GM12878 (cell line): ENCODE results near the gene NUP210L. TPM values are rescaled to one million over a fixed set of nuclear protein-coding genes. Genes with fewer than 3 reads are reported as not detected.

Source experiments
- ATF7 ChIP-seq: fragments of 450-650 bp; IDR thresholded peaks from 2 replicates; pipeline ENCODE4 v1.6.1; 2016; ENCODE audit warnings: low read depth, mild to moderate bottlenecking
- CBFB ChIP-seq: IDR thresholded peaks from 2 replicates; pipeline ENCODE4 v1.6.1; 2016; ENCODE audit warnings: antibody characterized with exemption, low read depth
- CHD1 ChIP-seq: IDR thresholded peaks from 2 replicates; pipeline ENCODE4 v1.6.1; 2012; ENCODE audit warnings: low read depth, low read length, improper control_type of control experiment
- CHD4 ChIP-seq: fragments of 200-600 bp; sonication (generic); IDR thresholded peaks from 2 replicates; pipeline ENCODE4 v1.6.1; 2016; ENCODE audit warnings: mild to moderate bottlenecking
- EGR1 ChIP-seq, 2 experiments: IDR thresholded peaks; 1 replicate in 1 of 2; 2 replicates in 1 of 2; pipeline ENCODE4 v1.6.1; 2011 to 2012; ENCODE audit warnings: low read depth in 2 of 2, low read length in 2 of 2, borderline replicate concordance in 1 of 2, mild to moderate bottlenecking in 1 of 2, moderate library complexity in 1 of 2
- FOXK2 ChIP-seq: fragments of 450-650 bp; IDR thresholded peaks from 2 replicates; pipeline ENCODE4 v1.6.1; 2017; ENCODE audit warnings: mild to moderate bottlenecking, moderate library complexity
- HCFC1 ChIP-seq: fragments of 150-350 bp; IDR thresholded peaks from 2 replicates; pipeline ENCODE4 v1.6.1; 2014; ENCODE audit warnings: low read length
- IRF4 ChIP-seq: IDR thresholded peaks from 2 replicates; pipeline ENCODE4 v1.6.1; 2011; ENCODE audit warnings: low read depth, low read length
- KLF5 ChIP-seq: fragments of 450-650 bp; IDR thresholded peaks from 2 replicates; pipeline ENCODE4 v1.6.1; 2014; ENCODE audit warnings: mild to moderate bottlenecking; ENCODE audit not compliant: partially characterized antibody
- LARP7 ChIP-seq: fragments of 450-650 bp; IDR thresholded peaks from 2 replicates; pipeline ENCODE4 v1.6.1; 2017; ENCODE audit warnings: mild to moderate bottlenecking
- MXI1 ChIP-seq: fragments of 150-350 bp; IDR thresholded peaks from 2 replicates; pipeline ENCODE4 v1.6.1; 2011; ENCODE audit warnings: low read depth, mild to moderate bottlenecking, inconsistent platforms, low read length, improper control_type of control experiment
- NBN ChIP-seq: fragments of 450-650 bp; IDR thresholded peaks from 2 replicates; pipeline ENCODE4 v1.6.1; 2016
- PAX8 ChIP-seq: fragments of 450-650 bp; IDR thresholded peaks from 2 replicates; pipeline ENCODE4 v1.6.1; 2017; ENCODE audit warnings: mild to moderate bottlenecking, moderate library complexity
- POLR2A ChIP-seq: IDR thresholded peaks from 2 replicates; pipeline ENCODE4 v1.6.1; 2011; ENCODE audit warnings: low read depth, mild to moderate bottlenecking, low read length
- SPI1 ChIP-seq: IDR thresholded peaks from 2 replicates; pipeline ENCODE4 v1.6.1; 2011; ENCODE audit warnings: low read depth, mild to moderate bottlenecking, low read length, moderate library complexity, borderline replicate concordance; ENCODE audit not compliant: insufficient read depth
- SREBF1 ChIP-seq: IDR thresholded peaks from 2 replicates; pipeline ENCODE4 v1.6.1; 2012; ENCODE audit warnings: mild to moderate bottlenecking, low read length
- SUZ12 ChIP-seq: fragments of 200-600 bp; sonication (generic); IDR thresholded peaks from one replicate; pipeline ENCODE4 v1.6.1; 2018; ENCODE audit warnings: antibody characterized with exemption, mild to moderate bottlenecking; ENCODE audit not compliant: unreplicated experiment
- TCF3 ChIP-seq: IDR thresholded peaks from 2 replicates; pipeline ENCODE4 v1.6.1; 2012; ENCODE audit warnings: low read depth, mild to moderate bottlenecking, low read length, borderline replicate concordance; ENCODE audit not compliant: insufficient read depth
- polyA plus RNA-seq, 11 experiments: library from polyadenylated mRNA; depleted of rRNA in 4 of 11; unstranded in 6 of 11; stranded (reverse) in 5 of 11; fragments of >200 nt; fragmentation: Nextera tagmentation in 4 of 11; fragmentation: Illumina TruSeq in 1 of 11; extraction: Ambion mirVana in 4 of 11; extraction: Trizol in 1 of 11; gene quantifications; 1 replicate in 1 of 11; 2 replicates in 10 of 11; pipeline versions ENCODE4 v1.2.1 to v1.2.3, GENCODE V29; 2011 to 2016; ENCODE audit warnings: inconsistent platforms in 2 of 11, missing spikeins in 2 of 11, low read depth in 1 of 11
- total RNA-seq, 4 experiments: library from RNA; depleted of rRNA in 3 of 4; stranded (reverse); fragments of >200 nt in 3 of 4; fragmentation: Illumina TruSeq in 1 of 4; extraction: Trizol in 1 of 4; gene quantifications; 2 replicates each; pipeline versions ENCODE4 v1.2.1 to v1.2.3, GENCODE V29; 2013 to 2021
- TF ChIP-seq, protein P1 (sequence below): fragments of 450-650 bp; conservative IDR thresholded peaks from 2 replicates; pipeline ENCODE4 v1.6.1; 2017; ENCODE audit warnings: mild to moderate bottlenecking, moderate library complexity
- TF ChIP-seq, protein P2 (sequence below): fragments of 450-650 bp; IDR thresholded peaks from 2 replicates; pipeline ENCODE4 v1.6.1; 2017; ENCODE audit warnings: low read depth, mild to moderate bottlenecking, moderate library complexity
- TF ChIP-seq, protein P3 (sequence below): fragments of 450-650 bp; IDR thresholded peaks from 2 replicates; pipeline ENCODE4 v1.6.1; 2018; ENCODE audit warnings: mild to moderate bottlenecking, low read depth, moderate library complexity; ENCODE audit not compliant: partially characterized antibody
- TF ChIP-seq, protein P4 (sequence below): IDR thresholded peaks from 2 replicates; pipeline ENCODE4 v1.6.1; 2012; ENCODE audit warnings: mild to moderate bottlenecking, low read depth, low read length

The NUP210L gene
- total and polyA plus RNA-seq, 10 of the 15 experiments (the other 5 are each of a cell fraction or from before 2014, with no cell fraction given): 0.04 to 0.08 (median 0.07) TPM; not detected in 7

DNA sequence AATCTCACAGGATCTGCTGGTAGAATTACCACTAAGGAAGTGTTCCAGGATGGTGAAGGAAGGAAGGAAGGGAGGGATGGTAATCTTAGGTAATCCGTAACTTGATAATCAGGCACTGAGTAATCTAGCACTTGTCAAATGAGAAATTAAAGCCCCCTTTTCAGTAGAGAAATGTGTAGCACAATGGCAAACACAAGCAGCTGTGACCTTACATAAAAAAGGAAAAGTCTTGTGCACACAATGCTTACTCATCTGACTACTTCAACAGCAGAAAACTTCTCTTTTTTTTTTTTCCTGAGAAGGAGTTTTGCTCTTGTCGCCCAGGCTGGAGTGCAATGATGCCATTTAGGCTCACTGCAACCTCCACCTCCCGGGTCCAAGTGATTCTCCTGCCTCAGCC is 6.1 kb downstream of the NUP210L start (continued):
- TF ChIP-seq, protein P1, sequence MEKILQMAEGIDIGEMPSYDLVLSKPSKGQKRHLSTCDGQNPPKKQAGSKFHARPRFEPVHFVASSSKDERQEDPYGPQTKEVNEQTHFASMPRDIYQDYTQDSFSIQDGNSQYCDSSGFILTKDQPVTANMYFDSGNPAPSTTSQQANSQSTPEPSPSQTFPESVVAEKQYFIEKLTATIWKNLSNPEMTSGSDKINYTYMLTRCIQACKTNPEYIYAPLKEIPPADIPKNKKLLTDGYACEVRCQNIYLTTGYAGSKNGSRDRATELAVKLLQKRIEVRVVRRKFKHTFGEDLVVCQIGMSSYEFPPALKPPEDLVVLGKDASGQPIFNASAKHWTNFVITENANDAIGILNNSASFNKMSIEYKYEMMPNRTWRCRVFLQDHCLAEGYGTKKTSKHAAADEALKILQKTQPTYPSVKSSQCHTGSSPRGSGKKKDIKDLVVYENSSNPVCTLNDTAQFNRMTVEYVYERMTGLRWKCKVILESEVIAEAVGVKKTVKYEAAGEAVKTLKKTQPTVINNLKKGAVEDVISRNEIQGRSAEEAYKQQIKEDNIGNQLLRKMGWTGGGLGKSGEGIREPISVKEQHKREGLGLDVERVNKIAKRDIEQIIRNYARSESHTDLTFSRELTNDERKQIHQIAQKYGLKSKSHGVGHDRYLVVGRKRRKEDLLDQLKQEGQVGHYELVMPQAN: no peak
- TF ChIP-seq MXI1 (no peak), PAX8 (no peak), NBN (0 out of 2 replicates have a peak, but pooled peaks have one; percentile 28), CHD4 (no peak), HCFC1 (no peak), CHD1 (no peak), SUZ12 (no peak), ATF7 (peak; percentile 31; the same call in 1 of the 2 replicates), POLR2A (no peak), KLF5 (no peak), SPI1 (no peak), TCF3 (0 out of 2 replicates have a peak, but pooled peaks have one; percentile 47), EGR1 (IDR thresholded peaks at IDR 0.05; ENCODE audit: borderline replicate concordance in 1 of 2, low read depth in 2 of 2, low read length in 2 of 2) (no peak), LARP7 (no peak), FOXK2 (no peak), SREBF1 (no peak), CBFB (no peak), IRF4 (peak; percentile 71; the same call in 1 of the 2 replicates)
- TF ChIP-seq, protein P2, sequence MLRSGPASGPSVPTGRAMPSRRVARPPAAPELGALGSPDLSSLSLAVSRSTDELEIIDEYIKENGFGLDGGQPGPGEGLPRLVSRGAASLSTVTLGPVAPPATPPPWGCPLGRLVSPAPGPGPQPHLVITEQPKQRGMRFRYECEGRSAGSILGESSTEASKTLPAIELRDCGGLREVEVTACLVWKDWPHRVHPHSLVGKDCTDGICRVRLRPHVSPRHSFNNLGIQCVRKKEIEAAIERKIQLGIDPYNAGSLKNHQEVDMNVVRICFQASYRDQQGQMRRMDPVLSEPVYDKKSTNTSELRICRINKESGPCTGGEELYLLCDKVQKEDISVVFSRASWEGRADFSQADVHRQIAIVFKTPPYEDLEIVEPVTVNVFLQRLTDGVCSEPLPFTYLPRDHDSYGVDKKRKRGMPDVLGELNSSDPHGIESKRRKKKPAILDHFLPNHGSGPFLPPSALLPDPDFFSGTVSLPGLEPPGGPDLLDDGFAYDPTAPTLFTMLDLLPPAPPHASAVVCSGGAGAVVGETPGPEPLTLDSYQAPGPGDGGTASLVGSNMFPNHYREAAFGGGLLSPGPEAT: no peak
- TF ChIP-seq, protein P3, sequence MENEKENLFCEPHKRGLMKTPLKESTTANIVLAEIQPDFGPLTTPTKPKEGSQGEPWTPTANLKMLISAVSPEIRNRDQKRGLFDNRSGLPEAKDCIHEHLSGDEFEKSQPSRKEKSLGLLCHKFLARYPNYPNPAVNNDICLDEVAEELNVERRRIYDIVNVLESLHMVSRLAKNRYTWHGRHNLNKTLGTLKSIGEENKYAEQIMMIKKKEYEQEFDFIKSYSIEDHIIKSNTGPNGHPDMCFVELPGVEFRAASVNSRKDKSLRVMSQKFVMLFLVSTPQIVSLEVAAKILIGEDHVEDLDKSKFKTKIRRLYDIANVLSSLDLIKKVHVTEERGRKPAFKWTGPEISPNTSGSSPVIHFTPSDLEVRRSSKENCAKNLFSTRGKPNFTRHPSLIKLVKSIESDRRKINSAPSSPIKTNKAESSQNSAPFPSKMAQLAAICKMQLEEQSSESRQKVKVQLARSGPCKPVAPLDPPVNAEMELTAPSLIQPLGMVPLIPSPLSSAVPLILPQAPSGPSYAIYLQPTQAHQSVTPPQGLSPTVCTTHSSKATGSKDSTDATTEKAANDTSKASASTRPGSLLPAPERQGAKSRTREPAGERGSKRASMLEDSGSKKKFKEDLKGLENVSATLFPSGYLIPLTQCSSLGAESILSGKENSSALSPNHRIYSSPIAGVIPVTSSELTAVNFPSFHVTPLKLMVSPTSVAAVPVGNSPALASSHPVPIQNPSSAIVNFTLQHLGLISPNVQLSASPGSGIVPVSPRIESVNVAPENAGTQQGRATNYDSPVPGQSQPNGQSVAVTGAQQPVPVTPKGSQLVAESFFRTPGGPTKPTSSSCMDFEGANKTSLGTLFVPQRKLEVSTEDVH: no peak
- TF ChIP-seq, protein P4, sequence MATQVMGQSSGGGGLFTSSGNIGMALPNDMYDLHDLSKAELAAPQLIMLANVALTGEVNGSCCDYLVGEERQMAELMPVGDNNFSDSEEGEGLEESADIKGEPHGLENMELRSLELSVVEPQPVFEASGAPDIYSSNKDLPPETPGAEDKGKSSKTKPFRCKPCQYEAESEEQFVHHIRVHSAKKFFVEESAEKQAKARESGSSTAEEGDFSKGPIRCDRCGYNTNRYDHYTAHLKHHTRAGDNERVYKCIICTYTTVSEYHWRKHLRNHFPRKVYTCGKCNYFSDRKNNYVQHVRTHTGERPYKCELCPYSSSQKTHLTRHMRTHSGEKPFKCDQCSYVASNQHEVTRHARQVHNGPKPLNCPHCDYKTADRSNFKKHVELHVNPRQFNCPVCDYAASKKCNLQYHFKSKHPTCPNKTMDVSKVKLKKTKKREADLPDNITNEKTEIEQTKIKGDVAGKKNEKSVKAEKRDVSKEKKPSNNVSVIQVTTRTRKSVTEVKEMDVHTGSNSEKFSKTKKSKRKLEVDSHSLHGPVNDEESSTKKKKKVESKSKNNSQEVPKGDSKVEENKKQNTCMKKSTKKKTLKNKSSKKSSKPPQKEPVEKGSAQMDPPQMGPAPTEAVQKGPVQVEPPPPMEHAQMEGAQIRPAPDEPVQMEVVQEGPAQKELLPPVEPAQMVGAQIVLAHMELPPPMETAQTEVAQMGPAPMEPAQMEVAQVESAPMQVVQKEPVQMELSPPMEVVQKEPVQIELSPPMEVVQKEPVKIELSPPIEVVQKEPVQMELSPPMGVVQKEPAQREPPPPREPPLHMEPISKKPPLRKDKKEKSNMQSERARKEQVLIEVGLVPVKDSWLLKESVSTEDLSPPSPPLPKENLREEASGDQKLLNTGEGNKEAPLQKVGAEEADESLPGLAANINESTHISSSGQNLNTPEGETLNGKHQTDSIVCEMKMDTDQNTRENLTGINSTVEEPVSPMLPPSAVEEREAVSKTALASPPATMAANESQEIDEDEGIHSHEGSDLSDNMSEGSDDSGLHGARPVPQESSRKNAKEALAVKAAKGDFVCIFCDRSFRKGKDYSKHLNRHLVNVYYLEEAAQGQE: no peak
